DND-41 (cell line): Measurements from ENCODE around the gene PAAF1.
"Not testable (repeated sequence)": the region's sequence is repeated elsewhere in the genome, so short reads cannot be mapped to it uniquely, and the experiment has no call there.

Experiments
- ATAC-seq: fragments of 200-7000 bp; cut with Tn5 transposase; 3 replicates; pipeline ENCODE4 v1.9.1; 2021; ENCODE audit warnings: low read depth; ENCODE audit not compliant: insufficient read depth
- DNase-seq: peaks from one replicate; pipeline ENCODE4 v3.0.0-alpha.2; 2020
- H2AFZ ChIP-seq: 2 replicates; pipeline ENCODE4 v1.6.0; 2012; ENCODE audit warnings: low read depth, low read length
- H3K27ac ChIP-seq: 2 replicates; pipeline ENCODE4 v1.5.1; 2012; ENCODE audit warnings: low read length, inconsistent platforms
- H3K27me3 ChIP-seq: fragments of 200-600 bp; sonication (generic); 2 replicates; pipeline ENCODE4 v1.6.0; 2012; ENCODE audit warnings: low read length, mild to moderate bottlenecking, inconsistent platforms; ENCODE audit not compliant: insufficient read depth, poor library complexity
- H3K36me3 ChIP-seq: 2 replicates; pipeline ENCODE4 v1.5.1; 2012; ENCODE audit warnings: low read length, inconsistent platforms; ENCODE audit not compliant: insufficient read depth
- H3K4me1 ChIP-seq: 2 replicates; pipeline ENCODE4 v1.5.1; 2012; ENCODE audit warnings: mild to moderate bottlenecking, low read length; ENCODE audit not compliant: insufficient read depth
- H3K4me2 ChIP-seq: 2 replicates; pipeline ENCODE4 v1.6.0; 2012; ENCODE audit warnings: mild to moderate bottlenecking, moderate library complexity, low read length, inconsistent platforms; ENCODE audit not compliant: insufficient read depth
- H3K4me3 ChIP-seq, 2 experiments: fragments of 200-600 bp in 1 of 2; shearing (Covaris generic) in 1 of 2; 2 replicates each; pipeline ENCODE4 v1.5.1; 2012 to 2016; ENCODE audit warnings: inconsistent platforms in 2 of 2, low read length in 2 of 2, mild to moderate bottlenecking in 2 of 2, low read depth in 1 of 2, moderate library complexity in 1 of 2
- H3K79me2 ChIP-seq: 2 replicates; pipeline ENCODE4 v1.6.0; 2012; ENCODE audit warnings: low read length, inconsistent platforms; ENCODE audit not compliant: insufficient read depth
- H3K9ac ChIP-seq: 2 replicates; pipeline ENCODE4 v1.6.0; 2012; ENCODE audit warnings: low read depth, mild to moderate bottlenecking, inconsistent platforms, low read length, moderate library complexity
- H3K9me3 ChIP-seq: 2 replicates; pipeline ENCODE4 v1.5.1; 2012; ENCODE audit warnings: low read length, moderate library complexity, mild to moderate bottlenecking, inconsistent platforms; ENCODE audit not compliant: insufficient read depth, severe bottlenecking
- H4K20me1 ChIP-seq: 2 replicates; pipeline ENCODE4 v1.6.0; 2012; ENCODE audit warnings: low read length; ENCODE audit not compliant: insufficient read depth
- CTCF ChIP-seq: IDR thresholded peaks from 2 replicates; pipeline ENCODE4 v1.5.1; 2012; ENCODE audit warnings: borderline replicate concordance, low read length, moderate library complexity, mild to moderate bottlenecking; ENCODE audit not compliant: poor library complexity, severe bottlenecking; ENCODE audit errors: extremely low read depth
- EZH2 ChIP-seq: IDR thresholded peaks from 3 replicates; pipeline ENCODE4 v1.6.1; 2012; ENCODE audit warnings: borderline replicate concordance, low read depth, mild to moderate bottlenecking, moderate library complexity, low read length, inconsistent platforms; ENCODE audit not compliant: severe bottlenecking

The PAAF1 gene

GRCh38 chr11:73878771-73879170 is 2.0 kb downstream of the PAAF1 start:
- Histone ChIP-seq H3K9me3 (no peaks in the 10 kb centered on the region), H2AFZ (no peak overlapping the region), H3K4me3 (no peak overlapping the region), H3K9ac (no peak overlapping the region), H4K20me1 (no peaks in the 10 kb centered on the region; the same call in 1 of the 2 replicates), H3K36me3 (peaks cover 25% of the 10 kb centered on the region), H3K4me1 (peaks cover 35% of the 10 kb centered on the region), H3K27ac (no peak overlapping the region), H3K27me3 (no peaks in the 10 kb centered on the region), H3K79me2 (peaks cover 41% of the 10 kb centered on the region), H3K4me2 (no peak overlapping the region)
- DNase-seq (no peak), ATAC-seq (no peak)
- TF ChIP-seq CTCF (no peak), EZH2 (no peak)

GRCh38 chr11:73880449-73880848 is 3.6 kb downstream of the PAAF1 start:
- ATAC-seq, H3K4me2 ChIP-seq, H3K9ac ChIP-seq, H3K27me3 ChIP-seq, H4K20me1 ChIP-seq, H3K4me3 ChIP-seq, H3K9me3 ChIP-seq, H2AFZ ChIP-seq, H3K27ac ChIP-seq, DNase-seq: not testable (repeated sequence)
- Histone ChIP-seq H3K4me1 (peaks cover 24% of the 10 kb centered on the region), H3K79me2 (peaks cover 25% of the 10 kb centered on the region), H3K36me3 (peaks cover 13% of the 10 kb centered on the region)

GRCh38 chr11:73883856-73884255 is 7.1 kb downstream of the PAAF1 start:
- DNase-seq (no peak), ATAC-seq (no peak)
- H3K9me3 ChIP-seq = no peaks in the 10 kb centered on the region
- H3K9ac ChIP-seq = no peak overlapping the region
- 0 out of 2 replicates have a peak, but pooled peaks cover 3% of the 10 kb centered on the region for H3K4me1 ChIP-seq
- no peak overlapping the region for H3K4me2 ChIP-seq
- no peak overlapping the region for H2AFZ ChIP-seq
- no peak for TF ChIP-seq CTCF
- no peak for TF ChIP-seq EZH2
- no peak overlapping the region for H3K27ac ChIP-seq
- no peaks in the 10 kb centered on the region for H4K20me1 ChIP-seq
- H3K79me2 ChIP-seq = no peaks in the 10 kb centered on the region
- H3K36me3 ChIP-seq = peaks cover 15% of the 10 kb centered on the region
- no peak overlapping the region for H3K4me3 ChIP-seq
- no peaks in the 10 kb centered on the region for H3K27me3 ChIP-seq

- H3K9ac ChIP-seq = no peak overlapping the region
- H2AFZ ChIP-seq = no peak overlapping the region
- H3K9me3 ChIP-seq = no peaks in the 10 kb centered on the region
- H3K36me3 ChIP-seq = peaks cover 36% of the 10 kb centered on the region
- H3K4me2 ChIP-seq = no peak overlapping the region
- H3K4me3 ChIP-seq = no peak overlapping the region
- ATAC-seq = no peak
- H4K20me1 ChIP-seq = no peaks in the 10 kb centered on the region
- no peak overlapping the region for H3K27ac ChIP-seq
- H3K4me1 ChIP-seq = no peaks in the 10 kb centered on the region
- H3K79me2 ChIP-seq = no peaks in the 10 kb centered on the region
- DNase-seq = no peak
- TF ChIP-seq EZH2 (no peak), CTCF (no peak)
- H3K27me3 ChIP-seq = no peaks in the 10 kb centered on the region
These were observed 11.4 kb downstream of the PAAF1 start for GRCh38 chr11:73888244-73888643.
